ENCODE data around the gene MOCS3.

Gene MOCS3

DNA sequence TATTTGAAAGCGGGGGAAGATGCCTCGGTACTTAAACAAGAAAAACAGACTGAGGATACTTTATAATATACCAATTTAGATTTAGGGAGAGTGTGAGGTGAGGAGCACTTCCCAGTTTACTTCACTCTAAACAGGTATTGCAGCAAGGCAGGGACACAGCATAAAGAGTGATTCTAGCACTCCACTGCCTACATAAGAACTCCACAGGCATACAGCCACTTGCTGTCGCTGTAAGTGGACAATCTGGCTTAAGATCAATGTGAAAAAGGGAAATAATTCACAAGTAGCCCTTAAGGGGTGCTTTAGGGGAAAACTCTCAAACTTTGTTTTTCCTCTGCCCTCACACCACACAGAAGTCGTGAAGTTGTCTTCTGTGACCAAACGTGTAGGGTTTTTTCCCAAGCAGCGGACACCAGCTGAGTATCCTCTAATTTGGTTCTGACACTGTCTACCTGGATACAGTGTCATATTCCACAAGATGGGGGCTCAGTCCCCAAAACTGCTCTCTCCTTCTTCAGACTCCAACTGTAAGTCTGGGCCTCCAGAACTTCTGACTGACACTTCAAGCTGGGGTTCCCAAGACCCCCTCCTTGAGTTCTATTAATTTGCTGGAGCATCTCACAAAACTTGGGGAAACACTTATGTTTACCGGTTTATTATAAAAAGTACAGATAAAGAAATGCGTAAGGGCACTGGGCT is 36.7 kb upstream of the MOCS3 start:
- Mint-ChIP-seq H3K9me3 (no peaks in the 10 kb centered on the region), H3K4me3 (no peak overlapping the region), H3K27ac (no peak overlapping the region), H3K4me1 (peaks cover 67% of the 10 kb centered on the region), H3K36me3 (ENCODE audit: low read depth) (peaks cover 50% of the 10 kb centered on the region), H3K27me3 (ENCODE audit: low read depth) (no peaks in the 10 kb centered on the region)
- TF ChIP-seq, protein P1, sequence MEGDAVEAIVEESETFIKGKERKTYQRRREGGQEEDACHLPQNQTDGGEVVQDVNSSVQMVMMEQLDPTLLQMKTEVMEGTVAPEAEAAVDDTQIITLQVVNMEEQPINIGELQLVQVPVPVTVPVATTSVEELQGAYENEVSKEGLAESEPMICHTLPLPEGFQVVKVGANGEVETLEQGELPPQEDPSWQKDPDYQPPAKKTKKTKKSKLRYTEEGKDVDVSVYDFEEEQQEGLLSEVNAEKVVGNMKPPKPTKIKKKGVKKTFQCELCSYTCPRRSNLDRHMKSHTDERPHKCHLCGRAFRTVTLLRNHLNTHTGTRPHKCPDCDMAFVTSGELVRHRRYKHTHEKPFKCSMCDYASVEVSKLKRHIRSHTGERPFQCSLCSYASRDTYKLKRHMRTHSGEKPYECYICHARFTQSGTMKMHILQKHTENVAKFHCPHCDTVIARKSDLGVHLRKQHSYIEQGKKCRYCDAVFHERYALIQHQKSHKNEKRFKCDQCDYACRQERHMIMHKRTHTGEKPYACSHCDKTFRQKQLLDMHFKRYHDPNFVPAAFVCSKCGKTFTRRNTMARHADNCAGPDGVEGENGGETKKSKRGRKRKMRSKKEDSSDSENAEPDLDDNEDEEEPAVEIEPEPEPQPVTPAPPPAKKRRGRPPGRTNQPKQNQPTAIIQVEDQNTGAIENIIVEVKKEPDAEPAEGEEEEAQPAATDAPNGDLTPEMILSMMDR (IDR thresholded peaks at IDR 0.05; ENCODE audit: unreplicated experiment in 3 of 3): no peak

- H3K27ac Mint-ChIP-seq: peak overlapping the region in 1 of 3 experiments; percentile 62
- no peak overlapping the region for H3K4me3 Mint-ChIP-seq
- no peaks in the 10 kb centered on the region for H3K27me3 Mint-ChIP-seq (ENCODE audit: low read depth)
- H3K4me1 Mint-ChIP-seq: peaks cover 72% of the 10 kb centered on the region
- no peaks in the 10 kb centered on the region for H3K9me3 Mint-ChIP-seq
- peaks cover 61% of the 10 kb centered on the region for H3K36me3 Mint-ChIP-seq (ENCODE audit: low read depth)
- TF ChIP-seq, protein P1 (IDR thresholded peaks at IDR 0.05; ENCODE audit: unreplicated experiment in 3 of 3): no peak
These were observed 34.2 kb upstream of the MOCS3 start for GRCh38 chr20:50924261-50924920.

GRCh38 chr20:50926530-50926929 is 32.1 kb upstream of the MOCS3 start:
- Mint-ChIP-seq H3K4me3 (peak overlapping the region in 1 of 3 experiments; percentile 29), H3K27me3 (ENCODE audit: low read depth) (no peaks in the 10 kb centered on the region), H3K4me1 (peaks cover 65% of the 10 kb centered on the region), H3K9me3 (no peaks in the 10 kb centered on the region), H3K36me3 (ENCODE audit: low read depth) (peaks cover 62% of the 10 kb centered on the region), H3K27ac (no peak overlapping the region)
- TF ChIP-seq, protein P1 (IDR thresholded peaks at IDR 0.05; ENCODE audit: unreplicated experiment in 3 of 3): no peak

GRCh38 chr20:50928469-50928868 is 30.1 kb upstream of the MOCS3 start:
- peak overlapping the region; percentile 99 to 100 (median 100) for H3K27ac Mint-ChIP-seq
- peak overlapping the region; percentile 91 to 93 (median 93) for H3K4me3 Mint-ChIP-seq
- peaks cover 53% of the 10 kb centered on the region for H3K4me1 Mint-ChIP-seq
- no peaks in the 10 kb centered on the region for H3K9me3 Mint-ChIP-seq
- peaks cover 61% of the 10 kb centered on the region for H3K36me3 Mint-ChIP-seq (ENCODE audit: low read depth)
- TF ChIP-seq, protein P1 (IDR thresholded peaks at IDR 0.05; ENCODE audit: unreplicated experiment in 3 of 3): no peak
- H3K27me3 Mint-ChIP-seq (ENCODE audit: low read depth): no peaks in the 10 kb centered on the region

DNA sequence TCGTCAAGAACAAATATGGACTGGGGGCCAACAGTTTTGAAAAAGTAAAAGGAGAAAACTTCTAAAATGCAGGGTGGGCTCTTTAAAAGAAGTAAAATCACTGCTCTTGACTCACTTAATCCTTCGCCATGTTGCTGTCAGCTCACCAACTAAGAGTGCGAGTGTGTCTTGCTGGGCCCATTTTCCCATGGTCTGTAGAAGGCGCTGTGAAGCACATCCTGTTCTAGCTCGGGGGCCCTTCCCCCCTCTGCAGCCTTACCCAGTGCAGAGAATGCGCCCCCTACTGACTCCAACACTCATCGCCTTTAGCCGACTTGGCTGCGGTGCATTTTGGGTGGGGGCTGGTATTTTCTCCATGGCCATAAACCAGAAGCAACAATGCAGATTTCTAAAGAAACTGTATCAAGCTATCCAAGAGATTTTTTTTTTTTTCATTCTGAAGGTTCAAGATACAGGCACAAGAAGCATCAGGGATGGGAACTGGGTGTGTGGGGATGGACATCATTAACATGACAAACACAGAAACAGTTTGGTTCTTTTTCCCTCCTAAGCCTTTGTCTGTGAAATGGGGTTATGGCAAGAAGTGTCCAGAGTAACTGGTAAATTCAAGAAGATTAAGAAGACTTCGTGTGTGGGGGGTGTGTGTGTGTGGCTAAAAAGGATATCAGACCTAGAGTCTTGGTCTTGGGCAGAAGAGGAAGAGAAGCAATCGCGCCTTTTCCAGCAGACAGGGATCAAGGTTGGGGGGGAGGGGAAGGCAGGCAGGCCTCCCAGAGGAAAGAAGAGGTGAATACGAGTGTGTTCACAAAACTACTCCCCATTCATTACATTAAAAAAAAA is 29.1 kb upstream of the MOCS3 start:
- TF ChIP-seq, protein P1 (IDR thresholded peaks at IDR 0.05; ENCODE audit: unreplicated experiment in 3 of 3): peak; percentile 92 to 99 (median 93)
- no peaks in the 10 kb centered on the region for H3K9me3 Mint-ChIP-seq
- peaks cover 47% of the 10 kb centered on the region for H3K4me1 Mint-ChIP-seq
- peak overlapping the region; percentile 91 to 93 (median 93) for H3K4me3 Mint-ChIP-seq
- H3K27ac Mint-ChIP-seq: peak overlapping the region; percentile 99 to 100 (median 100)
- H3K27me3 Mint-ChIP-seq (ENCODE audit: low read depth): no peaks in the 10 kb centered on the region
- peaks cover 61% of the 10 kb centered on the region for H3K36me3 Mint-ChIP-seq (ENCODE audit: low read depth)
